Umbilical cord (tissue), 2 donors: ENCODE measurements around the gene CLIC6. TPM values are rescaled to one million over a fixed set of nuclear protein-coding genes. Genes with fewer than 3 reads are reported as not detected.

ENCODE experiments used
- DNase-seq: peaks from one replicate; pipeline ENCODE4 v3.0.0-alpha.2; 2015; ENCODE audit warnings: low spot score
- total RNA-seq: library from RNA; depleted of rRNA; stranded (reverse); fragments of >200 nt; gene quantifications from one replicate; pipeline ENCODE4 v1.2.3, GENCODE V29; 2014; ENCODE audit warnings: low replicate concordance; ENCODE audit not compliant: insufficient read depth

CLIC6 gene
- total RNA-seq, 1 donor from 2014 or later, result 0.96 TPM

- DNase-seq, result no peak
Measured at GRCh38 chr21:34726627-34727337, 58.0 kb downstream of the CLIC6 start.

GRCh38 chr21:34728479-34728878 is 59.7 kb downstream of the CLIC6 start:
- DNase-seq, result no peak

GRCh38 chr21:34730194-34730593 is 61.4 kb downstream of the CLIC6 start:
- no peak for DNase-seq

- DNase-seq, result no peak
Measured at GRCh38 chr21:34730756-34731445, 62.1 kb downstream of the CLIC6 start.

- DNase-seq, result no peak
Measured at GRCh38 chr21:34732388-34732821, 63.6 kb downstream of the CLIC6 start.

- DNase-seq, result no peak
Measured at GRCh38 chr21:34733852-34734251, 65.1 kb downstream of the CLIC6 start.

- DNase-seq, result no peak
Measured at GRCh38 chr21:34734696-34735095, 65.9 kb downstream of the CLIC6 start.

- DNase-seq, result no peak
Measured at GRCh38 chr21:34736116-34736874, 67.5 kb downstream of the CLIC6 start.

GRCh38 chr21:34737115-34737514 is 68.3 kb downstream of the CLIC6 start:
- DNase-seq, result peak; percentile 15

GRCh38 chr21:34740198-34740597 is 71.4 kb downstream of the CLIC6 start:
- no peak for DNase-seq

- DNase-seq, result no peak
Measured at GRCh38 chr21:34743285-34743684, 74.5 kb downstream of the CLIC6 start.

GRCh38 chr21:34743831-34744230 is 75.0 kb downstream of the CLIC6 start:
- peak; percentile 48 for DNase-seq

GRCh38 chr21:34744801-34745200 is 76.0 kb downstream of the CLIC6 start:
- no peak for DNase-seq

- DNase-seq, result peak; percentile 88
Measured at GRCh38 chr21:34745557-34746255, 76.9 kb downstream of the CLIC6 start.

GRCh38 chr21:34748862-34749261 is 80.1 kb downstream of the CLIC6 start:
- no peak for DNase-seq

- DNase-seq, result no peak
Measured at GRCh38 chr21:34754690-34755647, 86.2 kb downstream of the CLIC6 start.

- DNase-seq, result no peak
Measured at GRCh38 chr21:34761758-34762330, 93.0 kb downstream of the CLIC6 start.

- no peak for DNase-seq
Measured at GRCh38 chr21:34762786-34763185, 94.0 kb downstream of the CLIC6 start.

- no peak for DNase-seq
Measured at GRCh38 chr21:34764715-34765284, 96.0 kb downstream of the CLIC6 start.

GRCh38 chr21:34765619-34766018 is 96.8 kb downstream of the CLIC6 start:
- DNase-seq, result no peak
